Activated naive CD4-positive, alpha-beta T cell treated with anti-CD3 and anti-CD28 coated beads for 36 hours (primary cell): ENCODE data around the gene NDUFB7. TPM values are rescaled to one million over a fixed set of nuclear protein-coding genes. Genes with fewer than 3 reads are reported as not detected.
"Not testable (repeated sequence)": the region's sequence is repeated elsewhere in the genome, so short reads cannot be mapped to it uniquely, and the experiment has no call there.

Experiments used
- CTCF ChIA-PET: fragments of 350-600 bp; sonication (Branson Sonifier 250); formaldehyde crosslinking; loops from one replicate; lab custom pipeline; 2021; ENCODE audit warnings: antibody characterized with exemption; lab: Charles Lee
- DNase-seq: peaks from one replicate; pipeline ENCODE4 v3.0.0-alpha.2; 2020
- H3K27ac Mint-ChIP-seq: one replicate; pipeline ENCODE4 v1.8.0; 2021; ENCODE audit warnings: mild to moderate bottlenecking, mixed read lengths
- H3K27me3 Mint-ChIP-seq: one replicate; pipeline ENCODE4 v1.8.0; 2021; ENCODE audit warnings: low read depth, mixed read lengths
- H3K36me3 Mint-ChIP-seq: one replicate; pipeline ENCODE4 v1.8.0; 2021; ENCODE audit warnings: low read depth, mixed read lengths
- H3K4me1 Mint-ChIP-seq: one replicate; pipeline ENCODE4 v1.8.0; 2021; ENCODE audit warnings: low read depth, mixed read lengths
- H3K4me3 Mint-ChIP-seq: one replicate; pipeline ENCODE4 v1.8.0; 2021; ENCODE audit warnings: mild to moderate bottlenecking, moderate library complexity, mixed read lengths
- H3K9me3 Mint-ChIP-seq: one replicate; pipeline ENCODE4 v1.8.0; 2021; ENCODE audit warnings: mixed read lengths
- intact Hi-C: fragments of 100-400 bp; cut with micrococcal nuclease; formaldehyde crosslinking; loops from one replicate; pipeline ENCODE4 v1.15.1; 2023
- total RNA-seq, 2 experiments: library from RNA; stranded (reverse); gene quantifications; one replicate each; pipeline ENCODE4 v1.2.3, GENCODE V29; 2021

Gene NDUFB7
- total RNA-seq, 2 experiments from 2014 or later: 117 to 123 TPM

GRCh38 chr19:14545716-14546082 is 26.2 kb downstream of the NDUFB7 start:
- Mint-ChIP-seq H3K9me3 (no peaks in the 10 kb centered on the region), H3K27me3 (no peaks in the 10 kb centered on the region), H3K4me1 (peaks cover 37% of the 10 kb centered on the region), H3K36me3 (peaks cover 7% of the 10 kb centered on the region), H3K4me3 (no peak overlapping the region), H3K27ac (no peak overlapping the region)
- intact Hi-C loops: no loop called here
- DNase-seq: no peak
- CTCF ChIA-PET: interaction anchor here (0.6 to 2.0 kb wide), 2 partner anchors 11 to 42 kb away, joined by 4 to 9 read pairs; no protein-coding TSS in a partner anchor

DNA sequence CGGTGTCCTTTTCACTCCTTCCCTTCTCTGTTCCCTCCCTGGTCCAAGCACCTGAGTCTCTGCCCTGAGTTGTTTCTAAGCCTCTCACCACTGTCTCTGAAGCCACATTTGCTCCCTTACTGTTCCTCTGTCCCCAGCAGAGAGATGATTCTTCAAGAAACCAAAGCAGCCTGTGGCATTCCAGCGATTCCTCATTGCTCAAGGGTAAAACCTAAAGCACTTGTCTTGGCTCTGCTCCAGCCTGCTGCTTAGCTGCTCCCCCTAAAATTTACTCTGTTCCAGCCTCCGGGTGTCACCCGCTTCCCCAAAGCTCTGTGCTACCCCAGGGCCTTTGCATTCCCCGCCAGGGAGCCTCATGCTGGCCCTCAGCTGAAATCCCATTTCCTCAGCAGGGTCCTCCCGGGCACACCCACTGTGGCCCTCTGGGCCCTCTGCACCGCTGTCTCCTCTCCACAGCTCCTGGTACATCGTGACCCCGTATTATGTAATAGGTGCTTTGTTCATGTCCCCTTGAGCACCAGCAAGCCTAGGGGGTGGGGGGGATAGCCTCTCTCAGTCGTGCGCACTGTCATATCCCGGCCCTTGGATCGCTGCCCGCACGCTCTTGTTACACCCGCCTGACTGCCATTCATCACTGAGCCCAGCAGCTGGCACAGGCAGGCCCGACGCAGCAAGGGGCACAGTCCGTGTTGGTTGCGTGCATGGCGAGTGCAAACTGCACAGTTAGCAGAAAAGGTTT is 26.7 kb downstream of the NDUFB7 start:
- CTCF ChIA-PET: interaction anchor here (2.0 kb wide), 1 partner anchor 12 kb away, joined by 9 read pairs; no protein-coding TSS in a partner anchor
- H3K4me3 Mint-ChIP-seq: no peak overlapping the region

DNA sequence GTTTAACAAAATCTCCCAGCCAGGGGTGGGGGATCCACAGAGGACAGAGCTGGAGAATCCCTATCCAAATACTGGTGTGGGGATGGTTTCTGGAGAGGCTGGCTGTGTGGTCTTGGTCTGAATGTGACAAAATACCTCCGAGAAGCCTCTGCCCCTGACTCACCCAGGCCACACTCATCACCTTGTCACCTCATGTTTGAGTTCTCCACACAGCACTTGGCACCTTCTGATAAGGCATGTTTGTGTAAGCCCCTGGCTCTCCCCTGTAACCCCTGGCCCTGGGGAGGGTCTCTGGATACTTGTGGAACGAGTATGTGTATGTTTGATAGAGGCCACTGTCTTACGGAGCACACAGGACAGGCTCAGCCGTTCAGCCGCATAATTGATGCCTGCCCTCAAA is 27.8 kb downstream of the NDUFB7 start:
- Mint-ChIP-seq H3K36me3 (peaks cover 12% of the 10 kb centered on the region), H3K4me3 (no peak overlapping the region), H3K4me1 (peaks cover 35% of the 10 kb centered on the region), H3K27ac (no peak overlapping the region), H3K27me3 (no peaks in the 10 kb centered on the region), H3K9me3 (no peaks in the 10 kb centered on the region)
- intact Hi-C loops: no loop called here
- CTCF ChIA-PET: interaction anchor here (1.9 to 2.0 kb wide), 2 partner anchors 13 to 142 kb away, joined by 7 to 9 read pairs; no protein-coding TSS in a partner anchor
- no peak for DNase-seq

More for the DNA sequence above, 26.7 kb downstream of the NDUFB7 start:
- no peaks in the 10 kb centered on the region for H3K9me3 Mint-ChIP-seq
- no peaks in the 10 kb centered on the region for H3K27me3 Mint-ChIP-seq
- intact Hi-C loops: no loop called here
- H3K27ac Mint-ChIP-seq: no peak overlapping the region
- H3K36me3 Mint-ChIP-seq: peaks cover 7% of the 10 kb centered on the region
- H3K4me1 Mint-ChIP-seq: peaks cover 31% of the 10 kb centered on the region
- DNase-seq: no peak

- Mint-ChIP-seq H3K36me3 (peaks cover 9% of the 10 kb centered on the region), H3K27ac (no peak overlapping the region), H3K4me1 (peaks cover 41% of the 10 kb centered on the region), H3K4me3 (no peak overlapping the region), H3K9me3 (no peaks in the 10 kb centered on the region), H3K27me3 (no peaks in the 10 kb centered on the region)
- no peak for DNase-seq
- CTCF ChIA-PET: interaction anchor here (1.0 to 1.9 kb wide), 2 partner anchors 14 to 144 kb away, joined by 3 to 7 read pairs; no protein-coding TSS in a partner anchor
- intact Hi-C loops: no loop called here
Observed at GRCh38 chr19:14542711-14543328, 29.0 kb downstream of the NDUFB7 start.

GRCh38 chr19:14541979-14542378 is 29.9 kb downstream of the NDUFB7 start:
- H3K36me3 Mint-ChIP-seq, intact Hi-C loops, H3K27ac Mint-ChIP-seq, CTCF ChIA-PET, H3K4me3 Mint-ChIP-seq, H3K9me3 Mint-ChIP-seq, H3K27me3 Mint-ChIP-seq, DNase-seq: not testable (repeated sequence)
- peaks cover 46% of the 10 kb centered on the region for H3K4me1 Mint-ChIP-seq

DNA sequence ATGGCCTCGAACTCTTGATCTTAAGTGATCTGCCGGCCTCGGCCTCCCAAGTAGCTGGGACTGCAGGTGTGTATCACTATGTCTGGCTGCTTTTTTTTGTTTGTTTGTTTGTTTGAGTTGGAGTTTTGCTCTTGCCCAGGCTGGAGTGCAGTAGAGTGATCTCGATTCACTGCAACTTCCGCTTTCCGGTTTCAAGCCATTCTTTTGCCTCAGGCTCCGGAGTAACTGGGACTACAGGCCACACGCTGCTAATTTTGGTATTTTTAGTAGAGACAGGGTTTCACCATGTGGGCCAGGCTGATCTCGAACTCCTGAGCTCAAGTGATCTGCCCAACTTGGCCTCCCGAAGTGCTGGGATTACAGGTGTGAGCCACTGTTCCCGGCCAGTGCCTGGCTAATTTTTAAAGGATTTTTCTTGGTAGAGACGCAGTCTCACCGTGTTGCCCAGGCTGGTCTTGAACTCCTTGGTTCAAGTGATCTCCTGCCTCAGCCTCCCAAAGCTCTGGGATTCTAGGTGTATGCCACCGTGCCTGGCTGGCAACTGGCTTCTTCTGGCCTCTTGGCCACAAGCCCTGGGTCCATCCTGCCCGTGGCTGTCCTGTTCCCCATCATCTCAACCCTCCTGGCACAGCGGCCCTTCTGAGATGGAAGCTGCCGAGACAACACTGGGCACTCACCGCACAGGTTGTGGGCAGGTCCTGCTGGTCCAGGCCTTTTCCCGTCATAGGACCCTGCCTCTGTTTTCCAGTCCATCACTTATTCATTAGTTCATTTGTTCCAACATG is 30.9 kb downstream of the NDUFB7 start:
- CTCF ChIA-PET: no interaction called here
- no peak overlapping the region for H3K27ac Mint-ChIP-seq
- intact Hi-C loops: no loop called here

GRCh38 chr19:14536926-14537692 is 34.8 kb downstream of the NDUFB7 start:
- no peak overlapping the region for H3K4me3 Mint-ChIP-seq
- intact Hi-C loops: no loop called here
- H3K27me3 Mint-ChIP-seq: no peaks in the 10 kb centered on the region
- CTCF ChIA-PET: interaction anchor here (0.9 to 2.7 kb wide), 3 partner anchors 14 to 150 kb away, joined by 3 to 11 read pairs (median 4); no protein-coding TSS in a partner anchor
- H3K4me1 Mint-ChIP-seq: peaks cover 46% of the 10 kb centered on the region
- peaks cover 9% of the 10 kb centered on the region for H3K36me3 Mint-ChIP-seq
- no peak overlapping the region for H3K27ac Mint-ChIP-seq
- peak; percentile 75 for DNase-seq
- H3K9me3 Mint-ChIP-seq: no peaks in the 10 kb centered on the region

More for the DNA sequence above, 30.9 kb downstream of the NDUFB7 start:
- DNase-seq: no peak
- no peaks in the 10 kb centered on the region for H3K9me3 Mint-ChIP-seq
- H3K36me3 Mint-ChIP-seq: peaks cover 8% of the 10 kb centered on the region
- H3K4me1 Mint-ChIP-seq: peaks cover 49% of the 10 kb centered on the region
- H3K27me3 Mint-ChIP-seq: no peaks in the 10 kb centered on the region
- no peak overlapping the region for H3K4me3 Mint-ChIP-seq

GRCh38 chr19:14533450-14533849 is 38.4 kb downstream of the NDUFB7 start:
- Mint-ChIP-seq H3K27ac (no peak overlapping the region), H3K9me3 (no peaks in the 10 kb centered on the region), H3K36me3 (peaks cover 4% of the 10 kb centered on the region), H3K4me1 (peaks cover 58% of the 10 kb centered on the region), H3K27me3 (no peaks in the 10 kb centered on the region), H3K4me3 (no peak overlapping the region)
- CTCF ChIA-PET: interaction anchor here (0.7 to 2.1 kb wide), 2 partner anchors 17 to 23 kb away, joined by 3 to 10 read pairs; no protein-coding TSS in a partner anchor
- intact Hi-C loops: no loop called here
- no peak for DNase-seq

DNA sequence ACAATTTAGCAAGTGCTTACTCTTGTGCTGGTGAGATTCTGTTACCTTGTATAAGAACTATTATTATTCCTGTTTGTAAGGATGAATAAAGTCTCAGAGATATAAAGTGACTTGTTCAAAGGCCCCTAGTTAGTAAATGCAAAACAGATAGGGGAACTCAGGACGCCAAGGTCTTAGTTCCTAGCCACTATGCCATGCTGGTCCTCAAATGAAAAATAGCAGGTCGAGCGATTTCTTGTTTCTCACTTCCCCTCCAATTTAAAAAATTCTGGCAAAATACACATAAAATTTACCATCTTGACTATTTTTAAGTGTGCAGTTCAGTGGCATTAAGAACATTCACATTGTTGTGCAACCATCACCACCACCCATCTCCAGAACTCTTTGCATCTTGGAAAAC is 41.4 kb downstream of the NDUFB7 start:
- H3K36me3 Mint-ChIP-seq: peaks cover 4% of the 10 kb centered on the region
- peaks cover 48% of the 10 kb centered on the region for H3K4me1 Mint-ChIP-seq
- DNase-seq: no peak
- CTCF ChIA-PET: no interaction called here
- H3K27ac Mint-ChIP-seq: peak overlapping the region; percentile 65
- intact Hi-C loops: no loop called here
- H3K4me3 Mint-ChIP-seq: peak overlapping the region; percentile 63
- H3K9me3 Mint-ChIP-seq: no peaks in the 10 kb centered on the region
- H3K27me3 Mint-ChIP-seq: no peaks in the 10 kb centered on the region

GRCh38 chr19:14530005-14530348 is 41.9 kb downstream of the NDUFB7 start:
- H3K36me3 Mint-ChIP-seq: peaks cover 4% of the 10 kb centered on the region
- CTCF ChIA-PET: no interaction called here
- no peaks in the 10 kb centered on the region for H3K27me3 Mint-ChIP-seq
- peak overlapping the region; percentile 99 for H3K4me3 Mint-ChIP-seq
- intact Hi-C loops: no loop called here
- no peak for DNase-seq
- H3K27ac Mint-ChIP-seq: peak overlapping the region; percentile 94
- H3K4me1 Mint-ChIP-seq: peaks cover 48% of the 10 kb centered on the region
- no peaks in the 10 kb centered on the region for H3K9me3 Mint-ChIP-seq

DNA sequence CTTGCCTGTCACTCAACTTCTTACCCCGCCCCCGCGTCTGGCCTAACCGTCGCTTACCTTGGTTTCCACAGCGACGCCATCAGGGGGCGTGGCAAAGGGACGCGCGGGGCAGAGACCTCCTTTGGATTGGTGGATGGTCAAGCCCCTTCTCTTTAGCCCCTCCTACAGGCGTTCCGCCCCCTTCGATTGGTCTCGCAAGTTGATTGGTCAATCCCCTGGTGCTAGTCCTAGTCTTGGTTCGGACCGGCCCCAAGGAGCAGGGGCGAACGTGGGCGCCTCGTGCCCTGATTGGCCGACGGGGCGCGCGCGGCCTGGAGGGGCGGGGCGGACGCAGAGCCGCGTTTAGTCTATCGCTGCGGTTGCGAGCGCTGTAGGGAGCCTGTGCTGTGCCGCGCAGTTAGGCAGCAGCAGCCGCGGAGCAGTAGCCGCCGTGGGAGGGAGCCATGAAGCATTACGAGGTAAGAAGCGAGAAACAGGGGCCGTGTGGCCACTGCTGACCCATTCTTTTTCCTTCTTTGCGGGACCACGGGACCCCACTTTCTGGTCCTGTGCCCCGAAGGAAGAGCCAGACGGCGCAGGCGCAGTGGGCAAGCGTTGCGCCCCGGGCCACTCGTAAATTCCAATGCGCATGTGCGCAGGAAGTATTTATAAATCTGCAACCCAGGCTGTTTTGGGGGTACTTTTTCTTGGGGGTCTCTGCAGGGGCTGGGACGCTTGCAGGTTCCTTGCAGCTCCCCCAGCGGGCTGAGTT is 42.4 kb downstream of the NDUFB7 start, which contains the start of gene TECR:
TSS of gene TECR (plus strand) at position 341 of the 751 bp plus-strand sequence. CDS start at position 444, 103 bp downstream.
- Mint-ChIP-seq H3K4me1 (peaks cover 43% of the 10 kb centered on the region), H3K27me3 (no peaks in the 10 kb centered on the region)
- CTCF ChIA-PET: no interaction called here

More for the DNA sequence above, 42.4 kb downstream of the NDUFB7 start, which contains the start of gene TECR:
- H3K36me3 Mint-ChIP-seq: peaks cover 2% of the 10 kb centered on the region
- intact Hi-C loops: loop anchor here (1.0 kb wide), 2 partner anchors 11 to 43 kb away; partner anchors contain the start of genes DNAJB1 and NDUFB7
- peak; percentile 100 for DNase-seq
- H3K27ac Mint-ChIP-seq: peak within 1 kb of the TSS; percentile 94
- peak within 1 kb of the TSS; percentile 99 for H3K4me3 Mint-ChIP-seq
- no peaks in the 10 kb centered on the region for H3K9me3 Mint-ChIP-seq
